DOHH2 (cell line): ENCODE data around the gene LARGE1.

Source experiments
- H3F3A ChIP-seq: fragments of 200-600 bp; sonication (generic), shearing (Covaris generic); 2 replicates; pipeline ENCODE4 v1.6.0; 2016; ENCODE audit warnings: antibody characterized with exemption, mild to moderate bottlenecking; ENCODE audit not compliant: control insufficient read depth, insufficient read depth
- H3K27ac ChIP-seq: fragments of 200-600 bp; sonication (generic); 2 replicates; pipeline ENCODE4 v1.5.1; 2014; ENCODE audit warnings: low read depth, mild to moderate bottlenecking, low read length, moderate library complexity
- H3K27me3 ChIP-seq: fragments of 200-600 bp; sonication (generic); 2 replicates; pipeline ENCODE4 v1.6.1; 2014; ENCODE audit warnings: mild to moderate bottlenecking, low read length, mixed read lengths; ENCODE audit not compliant: control insufficient read depth
- H3K36me3 ChIP-seq: fragments of 200-600 bp; sonication (generic); 2 replicates; pipeline ENCODE4 v1.6.1; 2014; ENCODE audit warnings: mild to moderate bottlenecking, low read length, moderate library complexity, mixed read lengths; ENCODE audit not compliant: control insufficient read depth
- H3K4me1 ChIP-seq: fragments of 200-600 bp; sonication (generic); 2 replicates; pipeline ENCODE4 v1.6.1; 2014; ENCODE audit warnings: mild to moderate bottlenecking, low read length, mixed read lengths; ENCODE audit not compliant: control insufficient read depth
- H3K4me2 ChIP-seq: fragments of 200-600 bp; sonication (generic); 2 replicates; pipeline ENCODE4 v1.6.0; 2014; ENCODE audit warnings: mild to moderate bottlenecking, low read length, moderate library complexity
- H3K4me3 ChIP-seq: fragments of 200-600 bp; sonication (generic); 2 replicates; pipeline ENCODE4 v1.5.1; 2014; ENCODE audit warnings: mild to moderate bottlenecking, low read length, mixed read lengths
- H3K79me2 ChIP-seq: fragments of 200-600 bp; sonication (generic); 2 replicates; pipeline ENCODE4 v1.6.1; 2014; ENCODE audit warnings: mild to moderate bottlenecking, low read length, mixed read lengths; ENCODE audit not compliant: control insufficient read depth
- H3K9me2 ChIP-seq: fragments of 200-600 bp; sonication (generic); replicated peaks from 2 replicates; pipeline ENCODE4 v1.6.1; 2014; ENCODE audit warnings: mild to moderate bottlenecking, low read length, mixed read lengths; ENCODE audit not compliant: control insufficient read depth
- H3K9me3 ChIP-seq: fragments of 200-600 bp; sonication (generic); 2 replicates; pipeline ENCODE4 v1.6.1; 2014; ENCODE audit warnings: antibody characterized with exemption, low read length, mixed read lengths; ENCODE audit not compliant: control insufficient read depth, insufficient read depth
- H4K20me1 ChIP-seq: fragments of 200-600 bp; sonication (generic); 2 replicates; pipeline ENCODE4 v1.6.0; 2014; ENCODE audit warnings: low read depth, mild to moderate bottlenecking, antibody characterized with exemption, low read length, moderate library complexity; ENCODE audit not compliant: control insufficient read depth, insufficient read depth
- EZH2phosphoT487 ChIP-seq: fragments of 200-600 bp; sonication (generic); IDR thresholded peaks from 2 replicates; pipeline ENCODE4 v1.6.1; 2017; ENCODE audit warnings: borderline replicate concordance, mild to moderate bottlenecking, antibody characterized with exemption, low read length, moderate library complexity, mixed read lengths
- TF ChIP-seq, protein P1 (sequence below): fragments of 200-600 bp; sonication (generic); IDR thresholded peaks from one replicate; pipeline ENCODE4 v1.5.1; 2014; ENCODE audit warnings: antibody characterized with exemption, mild to moderate bottlenecking, low read depth, low read length; ENCODE audit not compliant: poor library complexity, severe bottlenecking

LARGE1 gene

DNA sequence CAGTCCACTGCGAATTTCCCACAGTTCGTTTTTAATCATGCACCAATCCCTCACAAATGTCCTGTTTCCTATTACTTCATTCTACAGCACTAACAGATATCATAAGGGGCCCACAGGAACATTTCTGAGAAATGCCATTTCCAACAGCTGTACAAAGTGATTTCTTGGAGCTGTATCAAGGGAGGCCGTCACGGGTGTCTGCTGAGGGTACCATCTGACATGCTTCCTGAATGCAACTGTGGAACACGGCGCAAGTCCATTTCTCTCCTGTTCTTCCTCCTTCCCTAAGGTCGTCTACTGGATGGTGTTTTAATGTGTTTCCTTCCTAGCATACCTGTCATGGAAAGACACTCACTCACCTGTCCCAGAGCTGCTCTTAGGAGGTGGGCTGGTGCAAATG, 320.7 kb downstream of the LARGE1 start:
- Histone ChIP-seq H4K20me1 (no peaks in the 10 kb centered on the region), H3K9me2 (no peaks in the 10 kb centered on the region), H3K36me3 (no peaks in the 10 kb centered on the region), H3K4me1 (no peaks in the 10 kb centered on the region), H3K9me3 (no peaks in the 10 kb centered on the region), H3K4me3 (no peak overlapping the region), H3K27ac (no peak overlapping the region), H3K79me2 (no peaks in the 10 kb centered on the region), H3K27me3 (no peaks in the 10 kb centered on the region), H3K4me2 (no peak overlapping the region), H3F3A (no peaks in the 10 kb centered on the region)
- no peak for TF ChIP-seq EZH2phosphoT487
- TF ChIP-seq, protein P1, sequence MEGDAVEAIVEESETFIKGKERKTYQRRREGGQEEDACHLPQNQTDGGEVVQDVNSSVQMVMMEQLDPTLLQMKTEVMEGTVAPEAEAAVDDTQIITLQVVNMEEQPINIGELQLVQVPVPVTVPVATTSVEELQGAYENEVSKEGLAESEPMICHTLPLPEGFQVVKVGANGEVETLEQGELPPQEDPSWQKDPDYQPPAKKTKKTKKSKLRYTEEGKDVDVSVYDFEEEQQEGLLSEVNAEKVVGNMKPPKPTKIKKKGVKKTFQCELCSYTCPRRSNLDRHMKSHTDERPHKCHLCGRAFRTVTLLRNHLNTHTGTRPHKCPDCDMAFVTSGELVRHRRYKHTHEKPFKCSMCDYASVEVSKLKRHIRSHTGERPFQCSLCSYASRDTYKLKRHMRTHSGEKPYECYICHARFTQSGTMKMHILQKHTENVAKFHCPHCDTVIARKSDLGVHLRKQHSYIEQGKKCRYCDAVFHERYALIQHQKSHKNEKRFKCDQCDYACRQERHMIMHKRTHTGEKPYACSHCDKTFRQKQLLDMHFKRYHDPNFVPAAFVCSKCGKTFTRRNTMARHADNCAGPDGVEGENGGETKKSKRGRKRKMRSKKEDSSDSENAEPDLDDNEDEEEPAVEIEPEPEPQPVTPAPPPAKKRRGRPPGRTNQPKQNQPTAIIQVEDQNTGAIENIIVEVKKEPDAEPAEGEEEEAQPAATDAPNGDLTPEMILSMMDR: no peak

DNA sequence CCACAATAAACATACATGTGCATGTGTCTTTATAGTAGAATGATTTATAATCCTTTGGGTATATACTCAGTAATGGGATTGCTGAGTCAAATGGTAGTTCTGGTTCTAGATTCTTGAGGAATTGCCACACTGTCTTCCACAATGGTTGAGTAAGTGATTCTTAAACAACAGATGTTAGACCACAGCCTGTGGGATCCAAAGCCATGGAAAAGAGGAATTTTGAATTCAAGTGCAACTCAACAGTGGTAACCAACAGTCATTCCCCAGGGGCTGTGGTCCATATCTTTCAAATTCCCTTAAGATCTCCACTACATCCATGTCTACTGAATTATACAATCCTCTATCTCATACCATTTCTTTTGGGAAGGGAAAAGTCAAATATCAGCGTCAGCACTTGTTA, 321.5 kb downstream of the LARGE1 start:
- Histone ChIP-seq H4K20me1 (no peaks in the 10 kb centered on the region), H3K79me2 (no peaks in the 10 kb centered on the region), H3K9me3 (no peaks in the 10 kb centered on the region), H3K4me2 (no peak overlapping the region), H3K27ac (no peak overlapping the region), H3K4me3 (no peak overlapping the region), H3K4me1 (no peaks in the 10 kb centered on the region), H3K9me2 (no peaks in the 10 kb centered on the region), H3F3A (no peaks in the 10 kb centered on the region), H3K36me3 (no peaks in the 10 kb centered on the region), H3K27me3 (no peaks in the 10 kb centered on the region)
- no peak for TF ChIP-seq EZH2phosphoT487
- TF ChIP-seq, protein P1: no peak

DNA sequence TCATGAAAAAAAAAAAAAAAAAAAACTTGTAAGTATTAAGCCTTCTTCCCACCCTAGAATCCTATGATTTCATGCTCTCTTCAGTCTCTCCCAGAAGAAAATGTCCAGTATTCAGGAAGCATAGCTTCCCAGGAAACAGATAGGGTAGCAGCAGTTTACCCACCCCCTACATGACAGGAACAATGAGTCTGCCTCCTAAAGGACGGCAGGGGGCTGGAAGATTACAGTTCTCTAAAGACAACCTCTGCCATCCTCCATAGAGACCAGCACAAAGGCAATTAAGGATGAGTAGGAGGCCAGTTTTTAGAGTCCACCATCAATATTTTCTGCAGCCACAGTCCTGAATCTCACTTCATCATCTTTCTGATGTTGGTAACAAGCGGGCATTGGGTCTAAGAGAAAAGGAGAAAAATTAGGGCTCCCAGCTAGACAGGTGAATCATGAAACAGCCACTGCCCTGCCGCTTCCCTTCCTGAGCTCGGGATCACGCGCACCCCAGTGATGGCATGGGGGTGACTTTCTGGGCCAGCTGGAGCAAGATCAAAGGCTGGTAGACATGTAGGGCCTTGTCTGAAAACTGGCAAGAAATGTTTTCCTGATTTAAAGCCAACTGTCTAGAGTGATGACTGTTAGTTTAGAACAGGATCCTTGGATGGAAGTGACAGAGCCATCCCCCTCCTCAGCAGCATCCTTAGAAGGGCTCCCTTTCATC, 322.8 kb downstream of the LARGE1 start:
- H4K20me1 ChIP-seq: no peaks in the 10 kb centered on the region
- H3F3A ChIP-seq: no peaks in the 10 kb centered on the region
- no peak overlapping the region for H3K27ac ChIP-seq
- no peaks in the 10 kb centered on the region for H3K9me2 ChIP-seq
- H3K4me3 ChIP-seq: no peak overlapping the region
- H3K4me2 ChIP-seq: no peak overlapping the region
- H3K36me3 ChIP-seq: no peaks in the 10 kb centered on the region
- H3K9me3 ChIP-seq: no peaks in the 10 kb centered on the region
- no peaks in the 10 kb centered on the region for H3K27me3 ChIP-seq
- H3K4me1 ChIP-seq: no peaks in the 10 kb centered on the region
- no peaks in the 10 kb centered on the region for H3K79me2 ChIP-seq
- TF ChIP-seq, protein P1: no peak
- TF ChIP-seq EZH2phosphoT487: no peak
